Measurements from ENCODE around the gene SCD5. TPM values are rescaled to one million over a fixed set of nuclear protein-coding genes. Genes with fewer than 3 reads are reported as not detected.

SCD5 gene
- total RNA-seq, 1 donor from 2014 or later = 14.6 TPM

DNA sequence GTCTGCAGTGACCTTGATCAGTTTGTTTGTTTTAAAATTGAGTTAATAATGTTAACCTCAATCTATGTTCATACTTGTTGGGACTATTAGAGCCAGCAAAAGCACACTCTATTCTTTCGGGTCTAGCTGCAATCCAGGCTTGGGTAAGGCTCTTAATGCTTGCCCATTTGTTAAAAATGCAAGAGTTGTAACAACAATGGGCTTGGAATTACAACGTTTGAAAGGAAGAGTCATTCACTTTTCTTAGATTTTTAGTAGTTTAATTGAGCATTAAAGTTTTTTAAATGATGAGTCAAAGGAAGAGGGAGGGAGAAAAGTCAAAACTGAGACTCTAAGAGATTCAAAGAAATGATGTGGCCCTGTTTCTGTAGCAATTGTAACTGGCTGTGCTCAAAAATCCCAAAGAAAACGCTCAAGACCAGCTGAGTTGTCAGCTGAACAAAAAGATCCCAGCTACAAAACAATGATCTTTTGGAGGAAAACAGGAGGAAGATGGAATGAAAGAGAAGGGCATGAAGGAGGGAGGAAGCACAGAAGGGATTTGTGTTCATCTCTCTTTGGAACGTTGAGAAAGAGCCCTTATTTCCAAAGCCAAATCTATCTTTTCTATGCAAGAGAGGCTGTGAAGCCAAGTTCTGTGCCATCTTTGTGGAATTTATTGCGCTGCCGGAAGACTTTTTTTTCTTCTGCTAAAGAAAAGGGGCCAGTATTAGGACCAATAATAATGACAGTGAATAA lies 5.5 kb downstream of the SCD5 start:
- Mint-ChIP-seq H3K36me3 (ENCODE audit: insufficient read depth) (peaks cover 5% of the 10 kb centered on the region), H3K27me3 (peaks cover 56% of the 10 kb centered on the region), H3K4me1 (ENCODE audit: low read depth) (peaks cover 9% of the 10 kb centered on the region), H3K4me3 (ENCODE audit: low read depth) (no peak overlapping the region), H3K9me3 (ENCODE audit: low read depth) (no peaks in the 10 kb centered on the region), H3K27ac (no peak overlapping the region)
- no peak for DNase-seq (ENCODE audit: low spot score, unreplicated experiment)
- TF ChIP-seq, protein P1, sequence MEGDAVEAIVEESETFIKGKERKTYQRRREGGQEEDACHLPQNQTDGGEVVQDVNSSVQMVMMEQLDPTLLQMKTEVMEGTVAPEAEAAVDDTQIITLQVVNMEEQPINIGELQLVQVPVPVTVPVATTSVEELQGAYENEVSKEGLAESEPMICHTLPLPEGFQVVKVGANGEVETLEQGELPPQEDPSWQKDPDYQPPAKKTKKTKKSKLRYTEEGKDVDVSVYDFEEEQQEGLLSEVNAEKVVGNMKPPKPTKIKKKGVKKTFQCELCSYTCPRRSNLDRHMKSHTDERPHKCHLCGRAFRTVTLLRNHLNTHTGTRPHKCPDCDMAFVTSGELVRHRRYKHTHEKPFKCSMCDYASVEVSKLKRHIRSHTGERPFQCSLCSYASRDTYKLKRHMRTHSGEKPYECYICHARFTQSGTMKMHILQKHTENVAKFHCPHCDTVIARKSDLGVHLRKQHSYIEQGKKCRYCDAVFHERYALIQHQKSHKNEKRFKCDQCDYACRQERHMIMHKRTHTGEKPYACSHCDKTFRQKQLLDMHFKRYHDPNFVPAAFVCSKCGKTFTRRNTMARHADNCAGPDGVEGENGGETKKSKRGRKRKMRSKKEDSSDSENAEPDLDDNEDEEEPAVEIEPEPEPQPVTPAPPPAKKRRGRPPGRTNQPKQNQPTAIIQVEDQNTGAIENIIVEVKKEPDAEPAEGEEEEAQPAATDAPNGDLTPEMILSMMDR (IDR thresholded peaks at IDR 0.05; ENCODE audit: unreplicated experiment) = no peak

- no peak for DNase-seq (ENCODE audit: low spot score, unreplicated experiment)
- peaks cover 39% of the 10 kb centered on the region for H3K27me3 Mint-ChIP-seq
- no peak overlapping the region for H3K27ac Mint-ChIP-seq
- H3K9me3 Mint-ChIP-seq (ENCODE audit: low read depth) = no peaks in the 10 kb centered on the region
- H3K4me1 Mint-ChIP-seq (ENCODE audit: low read depth) = peaks cover 5% of the 10 kb centered on the region
- TF ChIP-seq, protein P1 (IDR thresholded peaks at IDR 0.05; ENCODE audit: unreplicated experiment) = no peak
- H3K36me3 Mint-ChIP-seq (ENCODE audit: insufficient read depth) = peaks cover 5% of the 10 kb centered on the region
- no peak overlapping the region for H3K4me3 Mint-ChIP-seq (ENCODE audit: low read depth)
Measured at GRCh38 chr4:82791179-82791578, 7.4 kb downstream of the SCD5 start.

DNA sequence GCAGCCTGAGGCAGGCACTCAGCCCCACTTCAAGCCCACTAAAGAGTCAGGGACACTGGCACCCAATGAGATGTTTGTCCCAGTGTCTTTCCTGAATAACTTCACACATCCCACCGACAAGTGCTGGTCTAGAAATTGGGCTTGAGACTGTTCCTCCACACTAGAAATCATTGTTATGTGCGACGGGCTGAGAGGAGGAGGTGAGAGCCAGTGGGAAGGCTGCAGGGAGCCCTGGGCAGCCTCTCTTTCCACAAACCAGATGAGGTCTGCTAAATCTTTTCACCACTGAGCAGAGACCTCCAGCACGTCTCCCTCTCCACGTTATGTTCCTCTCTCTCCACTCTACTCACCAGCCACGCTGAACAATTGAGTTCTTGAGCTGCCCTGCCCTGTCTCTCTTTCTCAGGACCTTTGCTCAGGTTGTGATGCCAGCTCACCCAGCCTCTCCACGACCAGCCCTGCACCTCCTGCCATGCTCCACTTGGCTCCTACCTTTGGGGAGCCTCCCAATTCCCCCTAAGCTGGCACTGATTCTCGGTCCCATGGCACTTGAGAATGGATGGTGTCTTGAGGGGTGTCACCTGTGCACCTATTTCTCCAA lies 8.4 kb downstream of the SCD5 start:
- H3K4me3 Mint-ChIP-seq (ENCODE audit: low read depth) = no peak overlapping the region

GRCh38 chr4:82789025-82789776 lies 9.4 kb downstream of the SCD5 start:
- no peak overlapping the region for H3K27ac Mint-ChIP-seq
- peaks cover 29% of the 10 kb centered on the region for H3K27me3 Mint-ChIP-seq
- no peaks in the 10 kb centered on the region for H3K9me3 Mint-ChIP-seq (ENCODE audit: low read depth)
- H3K36me3 Mint-ChIP-seq (ENCODE audit: insufficient read depth) = peaks cover 2% of the 10 kb centered on the region
- no peak overlapping the region for H3K4me3 Mint-ChIP-seq (ENCODE audit: low read depth)
- peaks cover 21% of the 10 kb centered on the region for H3K4me1 Mint-ChIP-seq (ENCODE audit: low read depth)
- TF ChIP-seq, protein P1 (IDR thresholded peaks at IDR 0.05; ENCODE audit: unreplicated experiment) = no peak
- no peak for DNase-seq (ENCODE audit: low spot score, unreplicated experiment)

More for the DNA sequence above, 8.4 kb downstream of the SCD5 start:
- Mint-ChIP-seq H3K9me3 (ENCODE audit: low read depth) (no peaks in the 10 kb centered on the region), H3K36me3 (ENCODE audit: insufficient read depth) (peaks cover 5% of the 10 kb centered on the region), H3K27me3 (peaks cover 34% of the 10 kb centered on the region), H3K27ac (no peak overlapping the region), H3K4me1 (ENCODE audit: low read depth) (peaks cover 15% of the 10 kb centered on the region)
- TF ChIP-seq, protein P1 (IDR thresholded peaks at IDR 0.05; ENCODE audit: unreplicated experiment) = no peak
- DNase-seq (ENCODE audit: low spot score, unreplicated experiment) = no peak

DNA sequence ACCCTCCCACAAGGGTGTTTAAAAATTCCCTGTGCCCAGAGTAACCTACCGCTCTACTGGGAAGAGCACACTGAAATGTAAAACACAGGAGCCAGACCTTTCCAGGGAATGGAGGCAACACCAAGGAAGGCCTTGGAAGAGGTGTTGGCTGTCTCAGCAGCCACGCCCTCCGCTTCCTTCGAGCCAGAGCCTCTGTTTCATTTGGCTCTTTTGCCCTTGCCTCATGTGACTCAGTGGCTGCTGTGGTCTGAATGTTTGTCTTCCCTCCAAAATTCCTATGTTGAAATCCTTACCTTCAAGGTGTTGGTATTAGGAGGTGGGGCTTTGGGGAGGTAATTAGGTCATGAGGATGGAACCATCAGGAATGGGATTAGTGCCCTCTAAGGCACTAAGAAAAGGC lies 11.3 kb downstream of the SCD5 start:
- Mint-ChIP-seq H3K4me1 (ENCODE audit: low read depth) (peaks cover 21% of the 10 kb centered on the region), H3K9me3 (ENCODE audit: low read depth) (no peaks in the 10 kb centered on the region), H3K27ac (no peak overlapping the region), H3K36me3 (ENCODE audit: insufficient read depth) (no peaks in the 10 kb centered on the region), H3K27me3 (peaks cover 13% of the 10 kb centered on the region), H3K4me3 (ENCODE audit: low read depth) (no peak overlapping the region)
- no peak for DNase-seq (ENCODE audit: low spot score, unreplicated experiment)
- TF ChIP-seq, protein P1 (IDR thresholded peaks at IDR 0.05; ENCODE audit: unreplicated experiment) = no peak
